ENCODE data around the gene WDR73.

- TF ChIP-seq EZH2 (IDR thresholded peaks at IDR 0.05) (no peak), YY1 (IDR thresholded peaks at IDR 0.05; ENCODE audit: extremely low read depth, insufficient replicate concordance, low read depth, low read length) (no peak), RAD21 (IDR thresholded peaks at IDR 0.05; ENCODE audit: low read depth) (no peak), POLR2AphosphoS5 (IDR thresholded peaks at IDR 0.05; ENCODE audit: low read depth, low read length) (no peak), CTCF (IDR thresholded peaks at IDR 0.05 in 2 of 3, conservative IDR thresholded peaks at IDR 0.05 in 1 of 3; ENCODE audit: borderline replicate concordance in 1 of 3, insufficient read depth in 1 of 3, low read depth in 2 of 3, low read length in 2 of 3) (no peak), ZBTB33 (IDR thresholded peaks at IDR 0.05; ENCODE audit: extremely low read depth, insufficient replicate concordance, low read length) (no peak), ZNF274 (IDR thresholded peaks at IDR 0.05; ENCODE audit: low read depth, low read length) (no peak), EZH2phosphoT487 (IDR thresholded peaks at IDR 0.05; ENCODE audit: borderline replicate concordance) (no peak), ATF3 (IDR thresholded peaks at IDR 0.05) (no peak), MAX (IDR thresholded peaks at IDR 0.05) (no peak; the same call in 1 of the 2 replicates), POLR2A (IDR thresholded peaks at IDR 0.05; ENCODE audit: borderline replicate concordance, extremely low read depth, insufficient read depth, insufficient read length) (no peak), TCF7L2 (IDR thresholded peaks at IDR 0.05; ENCODE audit: borderline replicate concordance, extremely low read depth, insufficient read depth, insufficient read length) (no peak)
Measured at GRCh38 chr15:84685304-84685703, 31.2 kb upstream of the WDR73 start.
